H4 (cell line): ENCODE data around the gene SEC61G. TPM values are rescaled to one million over a fixed set of nuclear protein-coding genes. Genes with fewer than 3 reads are reported as not detected.

ENCODE experiments used
- DNase-seq: peaks from one replicate; pipeline ENCODE4 v3.0.0-alpha.2; 2015; ENCODE audit warnings: low spot score
- total RNA-seq: library from RNA; depleted of rRNA; stranded (reverse); fragments of >200 nt; shearing (Covaris generic); gene quantifications from 2 replicates; pipeline ENCODE4 v1.2.3, GENCODE V29; 2014; rRNA removed

SEC61G gene
- total RNA-seq = 1,536 and 1,603 TPM in 2 replicates

DNA sequence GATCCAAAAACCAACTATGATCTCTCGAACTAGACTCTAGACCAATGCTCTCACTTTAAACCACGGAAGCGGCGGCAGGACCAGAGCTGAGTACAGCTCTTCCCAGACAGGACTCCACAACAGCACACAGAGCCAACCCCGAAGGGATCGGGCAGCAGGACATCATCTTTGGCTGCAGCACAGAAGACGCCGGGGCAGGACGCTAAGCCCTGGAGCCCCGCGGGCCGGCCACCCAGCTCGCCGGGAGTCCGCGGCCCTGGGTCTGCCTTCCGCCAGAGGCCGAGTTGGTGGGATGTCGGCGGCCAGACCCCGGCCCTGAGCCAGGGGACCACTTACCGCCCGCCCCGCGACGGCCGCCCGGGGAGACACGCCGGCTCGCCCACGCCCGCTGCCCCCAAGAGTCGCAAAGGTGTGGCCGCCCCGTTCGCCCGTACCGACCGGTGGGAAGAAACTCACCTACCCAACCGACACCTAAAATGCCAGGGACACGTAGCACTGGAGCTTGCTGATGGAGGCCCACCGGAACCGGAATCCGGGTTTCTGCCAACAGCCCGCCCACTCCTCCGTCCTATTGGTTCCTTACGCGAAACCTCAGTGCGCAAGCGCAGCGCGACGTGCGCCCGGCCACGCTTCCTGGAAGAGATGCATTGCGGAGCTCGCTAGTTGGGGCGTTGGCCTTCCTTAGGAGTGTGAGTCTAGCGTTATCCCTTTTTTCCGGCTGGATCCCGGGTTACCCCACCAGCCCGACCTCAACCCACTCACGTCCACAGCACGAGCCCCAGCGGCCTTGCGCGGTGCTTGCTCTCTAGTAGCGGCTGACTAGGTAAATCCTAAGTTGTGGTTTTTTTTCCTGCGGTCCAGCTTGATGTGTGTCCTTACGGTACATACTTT, at the start of gene SEC61G:
SEC61G (minus strand) TSS at position 510 of the 891 bp plus-strand sequence. CDS start 1,623 bp downstream, outside the sequence.
- peak; percentile 100 for DNase-seq

DNA sequence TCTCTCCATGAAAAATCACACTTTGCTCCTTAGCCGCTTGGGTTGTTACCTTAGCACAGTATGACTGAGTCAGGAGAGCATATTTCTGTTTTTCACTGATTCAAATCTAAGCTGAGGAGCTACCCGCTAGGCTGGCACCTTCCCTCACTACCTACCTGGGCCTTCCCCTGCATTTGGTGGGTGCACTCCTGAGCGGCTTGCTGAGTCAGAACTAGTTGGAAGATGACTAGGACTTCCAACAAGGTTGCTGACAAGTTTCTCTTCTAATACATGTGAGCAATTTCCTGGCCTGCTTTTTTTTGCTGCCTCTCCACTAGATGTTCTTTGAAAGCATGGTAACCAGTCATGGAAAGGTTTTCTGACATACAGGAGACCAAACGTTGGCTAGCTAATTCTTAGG, 43.8 kb upstream of the SEC61G start:
- no peak for DNase-seq

DNA sequence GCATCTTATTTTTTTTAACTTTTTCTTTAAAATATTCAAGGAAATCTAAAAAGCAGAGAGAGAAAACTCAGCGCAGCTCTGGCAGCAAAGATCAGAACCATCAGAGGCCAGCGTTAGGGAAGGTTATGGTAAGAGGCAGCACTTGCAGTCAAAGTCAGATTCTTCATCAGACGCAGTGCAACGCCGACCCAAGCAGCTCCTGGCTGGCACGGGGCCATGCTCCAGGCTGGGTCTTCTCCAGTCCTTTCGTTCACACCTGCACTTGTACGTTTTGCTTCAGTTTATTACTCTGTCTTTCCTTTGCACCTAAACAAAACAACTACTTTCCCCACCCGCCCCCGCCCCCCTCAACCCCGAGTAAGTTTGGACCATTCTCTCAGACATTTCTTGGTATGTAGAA, 43.1 kb upstream of the SEC61G start:
- no peak for DNase-seq

DNA sequence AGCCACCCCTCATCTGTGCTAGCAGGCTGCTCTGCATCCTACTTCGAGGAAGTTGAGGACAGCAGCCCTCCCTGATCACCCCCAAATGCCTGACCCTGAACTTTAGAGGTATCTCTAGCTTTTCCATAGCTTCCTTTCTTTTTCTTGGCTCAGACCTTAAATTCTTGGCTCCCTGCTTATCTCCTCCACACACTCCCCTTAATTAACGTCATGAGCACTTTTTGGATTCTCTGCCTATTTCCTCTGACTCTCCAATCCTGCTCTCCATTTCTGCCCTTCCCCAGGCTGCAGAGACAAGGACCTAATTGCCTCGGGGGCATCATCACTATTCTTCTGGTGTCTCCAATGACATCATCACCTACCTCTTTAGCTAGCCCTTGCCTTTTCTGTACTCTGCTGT, 40.8 kb upstream of the SEC61G start:
- no peak for DNase-seq

DNA sequence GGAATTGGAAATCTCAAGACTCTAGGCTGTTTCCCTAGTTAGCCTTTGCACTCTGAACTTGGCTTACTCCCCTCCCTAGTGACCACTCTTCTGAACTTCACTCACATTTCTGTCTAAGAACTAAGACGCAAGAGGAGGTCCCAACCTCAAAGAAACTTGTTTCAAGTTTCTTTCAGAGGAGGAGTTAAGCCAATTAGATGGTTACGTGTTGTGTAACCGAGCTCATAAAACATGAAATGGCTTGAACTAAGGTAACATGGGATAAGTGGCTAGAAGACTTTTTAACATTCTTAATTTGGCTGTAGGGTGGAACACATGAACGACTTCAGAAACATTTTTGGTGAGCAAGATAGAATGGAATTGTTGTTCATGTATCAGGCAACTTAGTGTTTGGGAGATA, 39.5 kb upstream of the SEC61G start:
- DNase-seq = no peak

DNA sequence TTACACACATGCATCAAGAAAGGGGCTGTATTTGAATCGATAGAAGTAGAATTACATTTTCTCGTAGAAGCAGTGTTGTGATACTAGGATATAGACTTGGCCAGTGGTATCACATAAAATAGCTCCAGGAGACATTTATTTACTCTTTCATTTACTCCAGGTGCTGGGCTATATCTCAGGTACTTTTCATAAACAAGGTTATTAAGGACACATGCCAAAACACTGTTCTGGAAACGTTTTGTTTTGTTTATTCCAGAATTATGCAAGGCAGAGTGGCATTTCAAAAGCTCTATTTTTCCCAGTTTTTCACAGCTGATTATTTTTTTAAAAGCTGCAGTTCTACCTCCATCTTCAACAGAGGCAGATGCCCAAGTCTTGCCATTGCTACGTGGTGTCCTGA, 37.8 kb upstream of the SEC61G start:
- no peak for DNase-seq

DNA sequence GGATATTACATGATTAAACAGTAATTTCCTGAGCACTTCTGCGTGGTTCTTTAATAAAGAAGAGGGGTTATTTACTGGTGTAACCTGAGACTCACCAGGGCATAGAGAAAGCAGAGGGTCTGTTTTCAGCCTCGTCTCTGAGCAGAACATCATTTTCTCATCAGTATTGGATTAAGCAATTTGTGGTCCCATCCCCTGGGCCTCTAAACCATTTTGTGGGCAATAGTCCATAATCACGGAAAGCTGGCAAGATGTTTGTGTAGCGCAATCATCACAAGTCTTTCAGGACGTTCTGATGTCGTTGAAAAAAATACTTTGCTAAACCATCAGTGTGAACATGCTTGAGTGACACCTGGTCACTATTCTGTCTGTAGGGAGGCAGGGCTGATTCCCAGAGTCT, 37.1 kb upstream of the SEC61G start:
- DNase-seq = no peak

DNA sequence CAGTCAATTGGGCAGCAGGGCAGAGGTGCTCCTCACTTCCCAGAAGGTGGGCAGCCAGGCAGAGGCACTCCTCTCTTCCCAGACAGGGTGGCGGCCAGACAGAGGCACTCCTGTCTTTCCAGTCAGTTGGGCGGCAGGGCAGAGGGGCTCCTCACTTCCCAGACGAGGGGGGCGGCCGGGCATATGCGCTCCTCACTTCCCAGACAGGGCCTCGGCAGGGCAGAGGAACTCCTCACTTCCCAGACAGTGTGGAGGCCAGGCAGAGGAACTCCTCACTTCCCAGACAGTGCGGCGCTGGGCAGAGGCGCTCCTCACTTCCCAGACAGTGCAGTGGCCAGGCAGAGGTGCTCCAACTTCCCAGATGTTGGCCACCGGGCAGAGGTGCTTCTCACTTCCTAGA, 33.4 kb upstream of the SEC61G start:
- peak; percentile 5 for DNase-seq

DNA sequence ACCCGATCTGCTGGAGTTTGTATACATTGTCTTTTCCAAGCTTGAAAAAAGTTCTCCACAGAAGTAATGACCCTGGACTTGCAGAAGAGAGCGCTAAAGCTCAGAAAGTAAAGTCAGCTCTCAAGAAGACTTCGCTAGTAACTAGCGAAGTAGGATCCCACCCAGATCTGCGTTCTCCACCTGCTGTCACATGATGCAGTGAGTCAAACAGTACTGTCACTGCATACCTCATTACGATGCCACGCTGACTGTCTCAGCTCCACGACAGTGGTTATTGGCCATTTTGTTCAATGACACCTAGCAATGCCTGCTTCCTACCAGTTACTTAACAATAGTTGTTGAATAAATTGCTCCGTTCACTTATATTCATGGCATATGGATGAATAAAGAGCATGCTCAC, 29.7 kb upstream of the SEC61G start:
- DNase-seq = peak; percentile 98

DNA sequence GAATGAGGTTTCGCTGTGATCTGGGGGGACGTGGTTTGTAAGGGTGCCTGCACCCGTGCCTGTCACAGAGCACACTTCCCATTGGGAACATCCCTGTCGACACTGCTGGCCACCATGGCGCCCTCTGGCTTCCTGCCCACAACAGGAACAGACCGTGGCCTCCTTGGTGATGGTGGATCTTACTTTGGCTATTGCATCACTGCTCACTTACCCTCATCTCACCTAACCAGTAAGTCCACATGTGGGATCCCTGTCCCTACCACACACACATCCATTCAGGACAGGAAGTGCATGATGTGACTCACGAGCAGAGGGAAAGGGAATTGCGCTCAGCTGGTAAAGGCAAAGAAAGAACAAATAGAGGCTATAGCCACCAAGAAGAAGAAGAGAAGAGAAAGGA, 26.2 kb upstream of the SEC61G start:
- DNase-seq = peak; percentile 60

DNA sequence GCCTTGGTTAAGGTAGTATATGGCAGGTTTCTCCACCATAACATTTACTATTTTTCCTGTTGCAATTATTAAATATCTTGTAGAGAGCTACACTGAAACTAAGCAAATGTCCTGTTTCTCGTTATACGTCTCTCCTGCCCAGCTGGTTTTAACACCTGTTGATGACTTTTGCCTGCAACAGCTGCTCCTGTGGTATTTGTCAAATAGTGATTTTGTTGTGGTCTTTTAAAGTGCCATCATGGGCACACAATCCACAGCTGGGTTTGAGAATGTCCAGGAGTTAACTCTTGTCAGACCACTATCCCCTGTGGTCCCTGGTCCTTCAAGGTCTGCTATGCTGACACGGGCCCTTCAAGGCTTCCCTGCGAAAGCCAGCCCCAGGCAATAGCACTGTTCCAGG, 24.9 kb upstream of the SEC61G start:
- no peak for DNase-seq

DNA sequence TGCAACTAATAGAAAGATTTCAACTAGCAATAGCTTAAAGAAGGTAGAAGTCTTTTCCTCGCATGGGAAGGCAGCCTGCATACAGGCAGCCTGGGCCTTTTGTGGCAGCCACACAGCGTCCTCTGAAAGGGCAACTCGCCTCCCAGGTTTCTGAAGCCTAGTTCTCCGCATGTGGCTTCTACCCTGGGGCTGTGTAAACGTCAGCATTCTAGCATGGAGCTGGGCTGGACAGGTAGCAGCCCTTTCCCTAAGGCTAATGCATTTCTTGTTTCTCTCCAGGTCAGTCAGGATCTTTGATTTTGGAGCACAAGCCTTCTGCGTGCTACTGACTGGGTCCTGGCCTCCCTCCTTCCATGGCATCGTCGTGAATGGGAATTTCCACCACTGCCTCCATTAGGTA, 23.8 kb upstream of the SEC61G start:
- DNase-seq = no peak

DNA sequence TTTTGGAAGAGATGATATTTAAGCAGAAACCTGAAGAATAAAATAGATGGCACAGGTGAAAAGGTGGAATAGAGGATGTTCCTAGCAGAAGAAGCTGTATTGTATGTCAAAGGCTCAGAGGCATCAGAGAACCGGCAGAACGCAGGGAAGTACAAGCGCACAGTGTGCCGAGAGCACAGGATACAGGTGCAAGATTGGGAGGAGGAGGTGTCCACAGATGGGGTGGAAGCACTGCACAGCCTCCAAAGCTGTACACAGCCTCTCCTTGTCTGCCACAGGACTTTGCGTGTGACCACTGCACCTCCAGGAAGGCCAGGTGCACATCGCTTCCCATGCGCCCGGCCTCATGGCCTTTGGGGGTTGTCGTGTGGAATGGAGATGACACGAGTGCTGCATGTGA, 23.3 kb upstream of the SEC61G start:
- DNase-seq = peak; percentile 15

DNA sequence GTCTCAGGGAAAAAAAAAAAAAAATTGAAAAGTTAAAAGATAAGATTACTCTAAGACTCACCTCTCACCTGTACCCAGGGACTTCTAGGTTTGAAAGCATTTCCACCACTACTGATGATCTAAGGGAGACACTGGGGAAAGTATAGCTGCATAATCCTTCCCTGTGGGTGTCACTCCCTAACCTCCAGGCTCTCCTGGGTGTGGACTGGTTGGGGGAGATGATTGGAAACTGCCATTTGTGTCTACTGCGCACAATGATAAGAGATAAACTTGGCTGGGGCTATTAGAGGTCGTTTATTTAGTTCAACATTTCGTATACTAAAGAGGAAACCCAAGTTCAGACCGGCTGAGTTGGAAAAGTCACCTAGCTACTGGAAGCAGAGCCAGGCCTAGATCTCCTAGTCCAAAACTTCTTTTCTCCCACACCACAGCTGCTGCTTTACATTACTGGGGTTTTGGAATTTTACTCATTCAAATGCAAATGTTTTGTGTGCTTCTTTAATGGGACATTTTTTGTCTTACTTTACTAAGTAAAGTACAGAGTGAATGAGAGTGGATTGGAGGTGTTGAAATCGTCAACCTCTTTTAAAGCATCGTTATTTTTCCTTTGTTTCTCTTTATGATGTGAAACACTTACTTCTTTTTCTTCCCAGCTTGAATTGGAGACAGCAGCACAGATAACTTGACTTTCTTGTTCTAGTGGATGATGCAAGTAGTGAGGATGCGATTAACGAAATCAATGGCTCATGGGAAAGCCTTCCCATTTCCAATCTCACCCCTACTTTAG, 22.3 kb upstream of the SEC61G start:
- peak; percentile 9 for DNase-seq

DNA sequence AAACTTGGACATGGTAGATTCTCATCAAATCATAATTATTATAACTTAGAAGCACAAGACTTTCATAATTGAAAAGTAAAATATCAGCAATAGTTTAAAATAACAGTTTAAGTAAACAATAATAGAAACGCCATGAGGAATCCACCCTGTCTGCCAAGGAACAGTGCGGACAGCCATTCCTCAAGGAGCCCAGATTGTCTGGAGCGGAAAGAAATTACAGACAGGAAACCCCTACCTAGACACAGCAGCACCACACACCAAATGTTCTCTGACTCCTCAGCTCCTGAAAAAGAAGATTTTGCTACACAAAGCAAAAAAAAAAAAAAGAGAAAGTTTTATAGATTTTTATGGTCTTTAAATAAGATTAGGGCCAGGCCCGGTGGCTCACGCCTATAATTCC, 21.5 kb upstream of the SEC61G start:
- no peak for DNase-seq

DNA sequence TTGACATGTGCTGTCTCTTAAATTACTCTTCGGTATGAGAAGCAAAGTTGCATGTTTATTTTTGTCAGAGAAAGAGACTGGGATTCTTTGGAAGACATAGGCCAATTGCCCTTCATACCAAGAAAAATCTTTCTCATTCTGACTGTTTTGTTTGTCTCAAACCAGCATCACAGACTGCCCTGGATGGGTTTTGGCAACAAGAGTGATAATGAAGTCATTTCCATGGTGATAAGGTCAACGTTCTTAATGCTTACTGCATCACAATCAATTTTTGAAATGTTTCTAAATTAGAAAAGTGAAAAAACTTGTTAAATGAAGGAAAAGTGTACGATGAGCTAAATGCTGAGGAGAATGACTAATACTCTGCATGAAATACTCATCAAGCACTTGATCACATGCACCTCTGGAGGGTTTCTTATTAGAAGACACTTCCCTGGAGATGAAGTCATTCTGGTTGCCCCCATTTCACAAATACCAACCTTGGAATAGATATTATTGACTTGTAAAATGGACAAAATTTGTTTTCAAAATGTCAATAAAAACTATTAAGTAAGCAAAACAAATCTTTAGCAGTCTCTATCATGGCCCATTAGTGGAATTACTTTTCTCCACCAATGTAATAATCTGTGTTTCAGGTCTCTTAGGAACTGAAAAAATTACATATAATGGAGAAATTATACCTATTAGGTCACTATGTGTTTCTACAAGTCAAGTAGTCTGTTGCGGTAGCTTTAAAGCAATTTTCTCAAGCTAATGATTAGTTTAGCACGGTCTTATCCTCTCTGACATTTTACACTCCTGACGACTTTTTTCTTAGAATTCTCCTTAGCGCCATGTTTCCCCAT, 19.9 kb upstream of the SEC61G start:
- DNase-seq = no peak

DNA sequence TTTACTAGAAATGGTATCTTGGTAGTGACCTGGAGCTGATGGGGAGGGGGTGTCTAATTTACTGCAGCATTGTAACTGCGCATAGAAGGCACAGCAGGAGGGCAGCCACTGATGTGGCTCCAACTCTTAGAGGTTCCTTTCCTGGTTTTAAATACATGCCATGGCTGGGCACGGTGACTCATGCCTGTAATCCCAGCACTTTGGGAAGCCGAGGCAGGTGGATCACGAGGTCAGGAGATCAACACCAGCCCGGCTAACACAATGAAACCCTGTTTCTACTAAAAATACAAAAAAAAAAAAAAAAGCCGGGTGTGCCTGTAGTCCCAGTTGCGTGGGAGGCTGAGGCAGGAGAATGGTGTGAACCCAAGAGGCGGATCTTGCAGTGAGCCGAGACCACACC, 19.2 kb upstream of the SEC61G start:
- DNase-seq = no peak

DNA sequence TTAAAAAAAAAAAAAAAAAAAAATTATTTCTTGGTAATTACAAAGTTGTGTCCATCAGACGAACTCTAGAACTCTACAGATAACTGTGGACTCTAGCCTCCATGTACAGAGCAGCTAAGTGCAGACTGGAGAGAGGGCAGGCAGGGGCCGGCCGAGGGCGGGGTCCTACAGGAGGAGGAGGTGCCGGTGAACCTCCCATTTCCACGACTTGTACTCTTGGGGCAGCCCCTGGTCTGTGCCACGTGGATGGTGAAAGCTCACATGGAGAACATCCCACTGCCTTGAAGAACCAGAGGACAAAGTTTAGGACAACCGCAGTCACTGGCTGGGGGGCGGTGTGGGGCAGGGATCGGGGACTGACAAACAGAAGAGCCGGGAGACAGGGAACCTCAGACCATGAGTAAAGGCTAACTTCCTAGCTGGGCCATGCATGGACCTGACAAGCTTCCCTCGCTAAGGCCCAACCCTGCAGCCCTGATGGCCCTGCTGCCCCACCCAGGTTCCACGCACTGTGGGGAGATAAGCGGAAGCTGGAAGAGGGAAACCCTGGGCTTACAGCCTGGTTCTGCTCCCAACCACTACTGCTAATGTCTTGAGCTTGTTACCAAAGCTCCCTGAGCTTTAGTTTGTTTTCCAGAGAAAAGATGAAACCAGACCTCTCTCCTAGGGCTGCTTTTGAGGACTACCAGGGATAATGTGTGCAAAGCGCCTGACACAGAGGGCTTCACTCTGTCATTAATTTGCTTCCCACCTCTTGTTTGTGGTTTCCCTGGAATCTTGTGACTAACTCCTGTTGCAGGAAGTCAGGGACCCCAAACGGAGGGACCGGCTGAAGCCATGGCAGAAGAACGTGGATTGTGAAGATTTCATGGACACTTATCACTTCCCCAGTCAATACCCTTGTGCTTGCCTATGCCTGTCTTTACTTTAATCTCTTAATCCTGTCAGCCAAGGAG, 16.1 kb upstream of the SEC61G start:
- no peak for DNase-seq

DNA sequence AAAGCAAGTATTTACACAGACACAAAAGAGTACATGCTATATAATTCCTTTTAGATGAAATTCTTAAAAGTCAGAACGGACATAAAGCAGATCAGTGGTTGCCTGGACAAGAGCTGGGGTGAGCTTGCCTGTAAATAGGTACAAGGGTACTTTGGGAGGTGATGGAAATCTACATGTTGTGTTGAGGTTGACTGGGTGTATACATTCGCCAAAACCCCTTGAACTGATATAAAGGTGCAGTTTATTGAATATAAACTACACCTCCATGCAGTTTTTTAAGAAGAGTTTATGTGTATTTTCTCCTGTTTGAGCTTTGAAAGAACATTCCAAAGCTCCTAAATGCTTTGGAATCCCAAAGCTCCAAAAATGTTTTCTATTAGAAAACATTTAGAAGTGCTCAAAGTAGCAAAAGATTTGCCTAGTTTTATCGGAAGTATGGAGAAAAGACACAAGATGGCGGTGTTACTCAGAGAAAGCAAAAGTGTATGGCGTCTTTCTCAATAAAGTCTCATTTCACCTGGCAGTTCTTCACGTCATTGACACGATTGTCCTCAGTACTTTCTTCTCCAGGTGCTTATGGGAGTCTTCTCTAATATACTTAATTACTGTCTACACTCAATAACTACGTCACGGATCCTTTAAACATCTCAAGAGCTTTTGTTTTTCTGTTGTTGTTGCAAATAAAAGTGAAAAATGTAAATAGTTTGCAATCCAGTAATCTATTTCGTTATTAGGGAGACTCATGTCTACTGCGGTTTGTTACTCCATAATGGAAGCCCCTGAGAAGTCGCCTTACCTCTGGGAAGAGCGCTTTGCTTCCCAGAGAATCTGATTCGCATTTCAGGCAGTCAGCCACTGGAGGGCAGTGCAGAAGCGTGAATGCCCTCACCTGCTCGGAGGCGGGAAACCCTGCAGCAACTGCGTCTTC, 14.7 kb upstream of the SEC61G start:
- peak; percentile 96 for DNase-seq

DNA sequence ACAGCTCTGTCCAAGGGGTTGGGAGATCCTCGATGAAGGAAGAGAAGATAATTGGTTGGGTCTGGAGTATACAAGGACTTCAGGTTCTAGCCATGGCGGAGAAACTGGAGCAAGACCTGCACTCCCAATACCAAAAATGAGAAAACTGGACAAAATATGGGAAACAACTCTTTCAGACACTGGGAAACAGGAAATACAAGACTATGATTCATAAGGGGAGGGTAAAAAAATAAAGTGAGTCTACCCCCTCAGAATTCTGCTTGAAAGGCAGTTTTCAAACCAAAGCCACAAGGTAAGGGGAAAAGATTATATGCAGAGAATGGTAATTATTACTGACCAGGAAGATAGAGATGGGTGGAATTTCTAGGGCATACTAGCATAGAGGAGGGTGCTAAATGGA, 10.2 kb upstream of the SEC61G start:
- DNase-seq = no peak
